Measurements from ENCODE around the gene NPDC1.

The NPDC1 gene

GRCh38 chr9:137022662-137023008 lies 23.3 kb downstream of the NPDC1 start:
- H3K4me3 ChIP-seq (ENCODE audit: low read depth, low read length): no peak overlapping the region
- DNase-seq (ENCODE audit: low read depth): no peak
- TF ChIP-seq CTCF (IDR thresholded peaks at IDR 0.05; ENCODE audit: low read depth, low read length, missing control alignments): no peak

GRCh38 chr9:137021979-137022661 lies 23.9 kb downstream of the NPDC1 start:
- no peak overlapping the region for H3K4me3 ChIP-seq (ENCODE audit: low read depth, low read length)
- TF ChIP-seq CTCF (IDR thresholded peaks at IDR 0.05; ENCODE audit: low read depth, low read length, missing control alignments): no peak
- no peak for DNase-seq (ENCODE audit: low read depth)

GRCh38 chr9:137021568-137021978 lies 24.4 kb downstream of the NPDC1 start:
- H3K4me3 ChIP-seq (ENCODE audit: low read depth, low read length): no peak overlapping the region
- no peak for DNase-seq (ENCODE audit: low read depth)
- TF ChIP-seq CTCF (IDR thresholded peaks at IDR 0.05; ENCODE audit: low read depth, low read length, missing control alignments): no peak

GRCh38 chr9:137020771-137021567 lies 25.0 kb downstream of the NPDC1 start:
- DNase-seq (ENCODE audit: low read depth): no peak
- H3K4me3 ChIP-seq (ENCODE audit: low read depth, low read length): no peak overlapping the region
- TF ChIP-seq CTCF (IDR thresholded peaks at IDR 0.05; ENCODE audit: low read depth, low read length, missing control alignments): no peak

- no peak overlapping the region for H3K4me3 ChIP-seq (ENCODE audit: low read depth, low read length)
- DNase-seq (ENCODE audit: low read depth): no peak
- no peak for TF ChIP-seq CTCF (IDR thresholded peaks at IDR 0.05; ENCODE audit: low read depth, low read length, missing control alignments)
Observed at GRCh38 chr9:137019891-137020683, 25.9 kb downstream of the NPDC1 start.

- no peak overlapping the region for H3K4me3 ChIP-seq (ENCODE audit: low read depth, low read length)
- TF ChIP-seq CTCF (IDR thresholded peaks at IDR 0.05; ENCODE audit: low read depth, low read length, missing control alignments): no peak
- no peak for DNase-seq (ENCODE audit: low read depth)
Observed at GRCh38 chr9:137018761-137019559, 27.0 kb downstream of the NPDC1 start.

Data from GM12864 (cell line).